Kidney (tissue), 14 donors: ENCODE data around the gene PPOX. TPM values are rescaled to one million over a fixed set of nuclear protein-coding genes. Genes with fewer than 3 reads are reported as not detected.
A peak's percentile ranks its signal among the peaks of the same experiment; 100 is the strongest.

Experiments
- DNase-seq, 5 donors: peaks; one replicate each; pipeline ENCODE4 v3.0.0-alpha.2; 2013 to 2020
- FAIRE-seq: peaks from 2 replicates; lab custom pipeline; 2012; peaks lifted over from hg19 to GRCh38; lab: Jason Lieb, UNC
- H3K27ac ChIP-seq, 2 donors: one replicate each; pipeline ENCODE4 v1.7.0; 2013; ENCODE audit warnings: low read depth in 2 of 2, low read length in 2 of 2, inconsistent platforms in 1 of 2
- H3K27me3 ChIP-seq: one replicate; pipeline ENCODE4 v1.7.1; 2013; ENCODE audit warnings: low read length, inconsistent platforms; ENCODE audit not compliant: control insufficient read depth, insufficient read depth
- H3K36me3 ChIP-seq, 3 donors: one replicate each; pipeline versions ENCODE4 v1.7.0 to v1.7.1; 2013; ENCODE audit warnings: low read length in 3 of 3, control low read depth in 1 of 3, inconsistent platforms in 1 of 3; ENCODE audit not compliant: insufficient read depth in 3 of 3, control insufficient read depth in 2 of 3
- H3K4me1 ChIP-seq, 3 donors: one replicate each; pipeline versions ENCODE4 v1.7.0 to v1.7.1; 2013; ENCODE audit warnings: low read length in 3 of 3, inconsistent platforms in 1 of 3, low read depth in 1 of 3; ENCODE audit not compliant: control insufficient read depth in 2 of 3, insufficient read depth in 2 of 3
- H3K4me3 ChIP-seq, 3 donors: one replicate each; pipeline versions ENCODE4 v1.7.0 to v1.8.1; 2013; ENCODE audit warnings: low read length in 3 of 3, control low read depth in 1 of 3, inconsistent platforms in 1 of 3
- H3K9ac ChIP-seq, 3 donors: one replicate each; pipeline versions ENCODE4 v1.7.0 to v1.7.1; 2013; ENCODE audit warnings: low read length in 3 of 3, control low read depth in 1 of 3, inconsistent platforms in 1 of 3
- H3K9me3 ChIP-seq, 3 donors: one replicate each; pipeline versions ENCODE4 v1.7.0 to v1.7.1; 2013; ENCODE audit warnings: low read length in 3 of 3, control low read depth in 1 of 3, inconsistent platforms in 1 of 3; ENCODE audit not compliant: control insufficient read depth in 2 of 3, insufficient read depth in 1 of 3
- CTCF ChIP-seq: IDR thresholded peaks from 3 replicates; pipeline ENCODE4 v1.5.1; 2012; ENCODE audit warnings: mild to moderate bottlenecking, moderate library complexity, borderline replicate concordance; ENCODE audit not compliant: insufficient read depth; ENCODE audit errors: extremely low read depth
- intact Hi-C: fragments of 100-400 bp; cut with DNase I; formaldehyde crosslinking; loops from one replicate; pipeline ENCODE4 v1.11.1; 2022
- polyA plus RNA-seq: library from polyadenylated mRNA; stranded (reverse); fragments of 350-450 nt; fragmentation: Illumina TruSeq; extraction: RNeasy Lipid Tissue Mini Kit (QIAGEN cat#74804); gene quantifications from one replicate; pipeline ENCODE4 v1.2.3, GENCODE V29; 2014; ENCODE audit warnings: low read depth, low replicate concordance; ENCODE audit not compliant: insufficient read depth
- total RNA-seq: library from RNA; stranded (reverse); fragmentation: NEBNext Ultra II Directional; extraction: Animal tissue kit (Norgen Biotek cat#: 25700); gene quantifications from one replicate; pipeline ENCODE4 v1.2.1, GENCODE V29; 2021
- donor health status: control.
- donor health status: control.
- donor health status: control.
- donor health status: control.
- donor health status: control.
- donor health status: DM: yes; HTN: yes; CAD: no.
- donor health status: Normal renal cell carcinoma (clear cell type).

PPOX gene
- total and polyA plus RNA-seq, 2 donors from 2014 or later = 23.6 to 29.4 TPM

GRCh38 chr1:161209790-161210409, 43.7 kb downstream of the PPOX start:
- Histone ChIP-seq H3K27me3 (no peaks in the 10 kb centered on the region), H3K4me3 (no peak overlapping the region), H3K4me1 (peaks cover 0 to 13% (median 4%) of the 10 kb centered on the region in 3 donors), H3K9me3 (no peaks in the 10 kb centered on the region), H3K27ac (peak overlapping the region in 1 of 2 donors; percentile 3), H3K36me3 (peaks cover 26 to 73% (median 44%) of the 10 kb centered on the region in 3 donors), H3K9ac (no peak overlapping the region)
- DNase-seq (peak; percentile 81 to 89 (median 84)), FAIRE-seq (no peak)
- intact Hi-C loops = loop anchor here (10.0 kb wide), 1 partner anchor 165 kb away; no protein-coding TSS in a partner anchor
- peak; percentile 93 for TF ChIP-seq CTCF

DNA sequence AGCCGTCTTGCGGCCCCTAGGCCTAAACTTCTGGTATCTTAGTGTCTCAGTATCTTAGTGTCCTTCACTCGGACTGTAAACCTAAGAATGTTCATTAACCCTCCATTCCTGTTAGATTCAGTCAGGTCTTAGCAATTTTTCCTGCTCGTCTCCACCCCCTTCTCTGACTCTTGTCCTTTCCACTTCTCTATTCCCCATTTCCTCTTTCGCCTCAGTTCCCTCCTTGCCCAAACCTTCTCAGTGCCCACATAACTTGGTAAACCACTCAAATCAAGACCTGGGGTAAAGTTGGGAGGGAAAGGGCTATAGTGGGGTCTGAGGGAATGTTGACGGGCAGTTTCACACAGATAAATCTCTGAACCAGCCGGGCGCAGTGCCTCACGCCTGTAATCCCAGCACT, 48.1 kb downstream of the PPOX start:
- FAIRE-seq (no peak), DNase-seq (peak in 1 of 5 donors; percentile 23)
- no peak overlapping the region for H3K4me3 ChIP-seq
- H3K9ac ChIP-seq = no peak overlapping the region
- no peak overlapping the region for H3K27ac ChIP-seq
- H3K4me1 ChIP-seq = peaks cover 0 to 6% (median 1%) of the 10 kb centered on the region in 3 donors
- TF ChIP-seq CTCF = no peak
- intact Hi-C loops = loop anchor here (10.0 kb wide), 1 partner anchor 160 kb away; no protein-coding TSS in a partner anchor
- H3K9me3 ChIP-seq = no peaks in the 10 kb centered on the region
- no peaks in the 10 kb centered on the region for H3K27me3 ChIP-seq
- H3K36me3 ChIP-seq = peaks cover 17 to 42% (median 29%) of the 10 kb centered on the region in 3 donors

DNA sequence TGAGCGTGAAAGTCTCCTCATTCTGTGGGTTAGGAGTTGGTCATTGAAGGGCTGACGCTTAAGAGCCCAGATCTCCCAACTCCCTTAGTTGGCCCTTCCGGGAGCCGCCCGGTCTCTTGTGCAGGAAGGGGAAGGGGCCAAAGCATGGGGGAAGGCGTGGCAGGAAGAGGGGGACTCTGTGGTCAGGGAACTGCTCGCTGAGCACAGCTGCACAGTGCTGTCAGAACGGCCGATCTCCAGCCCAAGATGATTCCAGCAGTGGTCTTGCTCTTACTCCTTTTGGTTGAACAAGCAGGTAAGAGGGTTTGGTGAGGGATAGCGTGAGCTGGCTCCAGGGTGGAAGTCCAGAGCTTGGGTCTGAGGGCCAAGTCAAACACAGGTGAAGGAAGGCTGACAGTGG, 48.9 kb downstream of the PPOX start, which contains the start of gene FCER1G:
TSS of gene FCER1G (plus strand) at position 220 of the 400 bp plus-strand sequence. CDS start at position 247, 27 bp downstream.
- no peak within 1 kb of the TSS for H3K9ac ChIP-seq
- H3K9me3 ChIP-seq = no peaks in the 10 kb centered on the region
- intact Hi-C loops = loop anchor here (10.0 kb wide), 1 partner anchor 160 kb away; no protein-coding TSS in a partner anchor
- no peak within 1 kb of the TSS for H3K4me3 ChIP-seq
- TF ChIP-seq CTCF = no peak
- no peak for FAIRE-seq
- H3K4me1 ChIP-seq = peaks cover 0 to 10% (median 4%) of the 10 kb centered on the region in 3 donors
- peak in 1 of 5 donors; percentile 77 for DNase-seq
- peak within 1 kb of the TSS in 1 of 2 donors; percentile 56 for H3K27ac ChIP-seq
- no peaks in the 10 kb centered on the region for H3K27me3 ChIP-seq
- peaks cover 16 to 36% (median 29%) of the 10 kb centered on the region in 3 donors for H3K36me3 ChIP-seq
